H1 (cell line): ENCODE data around the gene TSPAN32. TPM values are rescaled to one million over a fixed set of nuclear protein-coding genes. Genes with fewer than 3 reads are reported as not detected.

Source experiments
- CTCF ChIA-PET: fragments of 300-600 bp; sonication (Branson Sonifier 250); formaldehyde crosslinking; loops from one replicate; lab custom pipeline; 2021; ENCODE audit not compliant: partially characterized antibody; lab: Charles Lee
- POLR2A ChIA-PET: fragments of 300-600 bp; sonication (Branson Sonifier 250); formaldehyde crosslinking; loops from one replicate; lab custom pipeline; 2021; ENCODE audit warnings: inconsistent platforms; ENCODE audit not compliant: partially characterized antibody; lab: Charles Lee
- DNase-seq, 2 experiments: peaks; one replicate each; pipeline versions ENCODE4 v3.0.0 to v3.0.0-alpha.2; 2010 to 2022; ENCODE audit warnings: low spot score in 2 of 2, low read depth in 1 of 2, mixed read lengths in 1 of 2
- FAIRE-seq: peaks from 2 replicates; lab custom pipeline; 2011; peaks lifted over from hg19 to GRCh38; lab: Jason Lieb, UNC
- H2AFZ ChIP-seq: 2 replicates; pipeline ENCODE4 v1.8.1; 2012; ENCODE audit warnings: low read length, inconsistent platforms
- H2AK5ac ChIP-seq: 2 replicates; pipeline ENCODE4 v1.6.1; 2013; ENCODE audit warnings: low read depth, low read length
- H2BK120ac ChIP-seq: replicated peaks from 2 replicates; pipeline ENCODE3; 2013; ENCODE audit warnings: low read depth, low read length, inconsistent platforms
- H2BK12ac ChIP-seq: 2 replicates; pipeline ENCODE4 v1.6.1; 2013; ENCODE audit warnings: low read depth, low read length
- H2BK15ac ChIP-seq: 2 replicates; pipeline ENCODE4 v1.6.1; 2013; ENCODE audit warnings: low read length
- H2BK20ac ChIP-seq: 2 replicates; pipeline ENCODE4 v1.6.1; 2013; ENCODE audit warnings: low read length
- H2BK5ac ChIP-seq: 2 replicates; pipeline ENCODE4 v1.6.1; 2013; ENCODE audit warnings: low read depth, low read length
- H3K14ac ChIP-seq: 2 replicates; pipeline ENCODE4 v1.6.1; 2013; ENCODE audit warnings: inconsistent platforms; ENCODE audit not compliant: insufficient read length
- H3K18ac ChIP-seq: 2 replicates; pipeline ENCODE4 v1.6.1; 2013; ENCODE audit warnings: low read length; ENCODE audit errors: extremely low read depth
- H3K23ac ChIP-seq: 2 replicates; pipeline ENCODE4 v1.6.1; 2013; ENCODE audit warnings: inconsistent platforms; ENCODE audit not compliant: insufficient read length
- H3K23me2 ChIP-seq: 2 replicates; pipeline ENCODE4 v1.6.1; 2013; ENCODE audit warnings: low read depth, low read length
- H3K27ac ChIP-seq: 2 replicates; pipeline ENCODE4 v1.6.1; 2011; ENCODE audit warnings: low read depth, low read length, inconsistent platforms
- H3K27me3 ChIP-seq, 4 experiments: replicated peaks in 1 of 4; 1 replicate in 1 of 4; 2 replicates in 3 of 4; pipeline versions ENCODE4 v1.6.1 to v1.8.1; 2011 to 2013; ENCODE audit warnings: low read length in 3 of 4, mild to moderate bottlenecking in 3 of 4, inconsistent platforms in 2 of 4, mixed read lengths in 2 of 4, moderate library complexity in 1 of 4; ENCODE audit not compliant: control insufficient read depth in 3 of 4, insufficient read depth in 3 of 4; ENCODE audit errors: extremely low read depth in 1 of 4
- H3K36me3 ChIP-seq, 4 experiments: 2 replicates each; pipeline versions ENCODE4 v1.6.1 to v1.8.1; 2011 to 2013; ENCODE audit warnings: mild to moderate bottlenecking in 4 of 4, low read length in 3 of 4, moderate library complexity in 2 of 4, control low read depth in 1 of 4, inconsistent platforms in 1 of 4; ENCODE audit not compliant: insufficient read depth in 4 of 4, control insufficient read depth in 2 of 4
- H3K4ac ChIP-seq: replicated peaks from 2 replicates; pipeline ENCODE3; 2013; ENCODE audit warnings: low read length, low read depth, mixed read lengths, inconsistent platforms; ENCODE audit not compliant: insufficient read length
- H3K4me1 ChIP-seq, 4 experiments: replicated peaks in 1 of 4; 1 replicate in 1 of 4; 2 replicates in 3 of 4; pipeline versions ENCODE4 v1.6.1 to v1.8.1; 2011 to 2013; ENCODE audit warnings: low read length in 3 of 4, inconsistent platforms in 2 of 4, mixed read lengths in 1 of 4; ENCODE audit not compliant: insufficient read depth in 4 of 4, control insufficient read depth in 3 of 4
- H3K4me2 ChIP-seq, 2 experiments: 2 replicates each; pipeline versions ENCODE4 v1.6.1 to v1.8.1; 2011 to 2013; ENCODE audit warnings: low read depth in 2 of 2, low read length in 2 of 2, control low read depth in 1 of 2, inconsistent platforms in 1 of 2, mild to moderate bottlenecking in 1 of 2; ENCODE audit not compliant: insufficient read depth in 1 of 2
- H3K4me3 ChIP-seq, 4 experiments: fragments of 200-600, 300-600 bp in 1 of 4; sonication (generic), shearing (Covaris generic), sonication (Bioruptor Twin) in 1 of 4; 2 replicates each; pipeline versions ENCODE4 v1.5.1 to v1.8.1; 2011 to 2016; ENCODE audit warnings: low read length in 4 of 4, low read depth in 3 of 4, control low read depth in 2 of 4, inconsistent platforms in 2 of 4, mild to moderate bottlenecking in 2 of 4, mixed read lengths in 1 of 4, moderate library complexity in 1 of 4; ENCODE audit not compliant: insufficient read depth in 2 of 4; ENCODE audit errors: extremely low read depth in 1 of 4
- H3K56ac ChIP-seq: replicated peaks from 2 replicates; pipeline ENCODE3; 2013; ENCODE audit warnings: low read depth, mild to moderate bottlenecking, mixed read lengths, low read length, inconsistent platforms; ENCODE audit not compliant: insufficient read length
- H3K79me1 ChIP-seq: 2 replicates; pipeline ENCODE4 v1.6.1; 2013; ENCODE audit warnings: low read depth, low read length, control low read depth
- H3K79me2 ChIP-seq, 2 experiments: 2 replicates each; pipeline versions ENCODE4 v1.6.1 to v1.8.1; 2012 to 2013; ENCODE audit warnings: low read length in 2 of 2, mild to moderate bottlenecking in 2 of 2, inconsistent platforms in 1 of 2; ENCODE audit not compliant: insufficient read depth in 2 of 2, control insufficient read depth in 1 of 2
- H3K9ac ChIP-seq, 4 experiments: replicated peaks in 1 of 4; 1 replicate in 1 of 4; 2 replicates in 3 of 4; pipeline versions ENCODE4 v1.6.1 to v1.8.1; 2011 to 2013; ENCODE audit warnings: low read depth in 3 of 4, low read length in 3 of 4, control low read depth in 2 of 4, mild to moderate bottlenecking in 2 of 4, moderate library complexity in 2 of 4, inconsistent platforms in 1 of 4; ENCODE audit errors: extremely low read depth in 1 of 4
- H3K9me3 ChIP-seq, 2 experiments: 2 replicates each; pipeline versions ENCODE4 v1.6.1 to v1.8.1; 2012 to 2013; ENCODE audit warnings: mild to moderate bottlenecking in 2 of 2, moderate library complexity in 2 of 2, control low read depth in 1 of 2, inconsistent platforms in 1 of 2, low read depth in 1 of 2, low read length in 1 of 2, mixed read lengths in 1 of 2; ENCODE audit not compliant: insufficient read depth in 2 of 2
- H4K20me1 ChIP-seq, 2 experiments: replicated peaks in 1 of 2; 2 replicates each; pipeline versions ENCODE3 to v1.8.1; 2011 to 2013; ENCODE audit warnings: inconsistent platforms in 2 of 2, low read length in 2 of 2, mild to moderate bottlenecking in 1 of 2; ENCODE audit not compliant: insufficient read depth in 2 of 2, control insufficient read depth in 1 of 2
- H4K5ac ChIP-seq: 2 replicates; pipeline ENCODE4 v1.6.1; 2013; ENCODE audit warnings: low read length, low read depth, mixed read lengths, inconsistent platforms; ENCODE audit not compliant: insufficient read length
- H4K8ac ChIP-seq: 2 replicates; pipeline ENCODE4 v1.8.0; 2013; ENCODE audit warnings: mild to moderate bottlenecking, moderate library complexity, low read length, inconsistent platforms; ENCODE audit not compliant: insufficient read depth; ENCODE audit errors: extremely low read depth
- H4K91ac ChIP-seq: replicated peaks from 2 replicates; pipeline ENCODE3; 2013; ENCODE audit warnings: low read length, mixed read lengths, inconsistent platforms; ENCODE audit not compliant: insufficient read length
- BRCA1 ChIP-seq: IDR thresholded peaks from 2 replicates; pipeline ENCODE4 v1.6.1; 2012; ENCODE audit warnings: low read depth, low read length, improper control_type of control experiment
- CBX8 ChIP-seq: fragments of 300-800, 300-1000 bp; sonication (generic); IDR thresholded peaks from 2 replicates; pipeline ENCODE4 v1.7.1; 2016; ENCODE audit warnings: low read depth, low read length, borderline replicate concordance
- CEBPB ChIP-seq: IDR thresholded peaks from 2 replicates; pipeline ENCODE4 v1.6.1; 2012; ENCODE audit warnings: low read depth, low read length
- EP300 ChIP-seq, 2 experiments: IDR thresholded peaks; 1 replicate in 1 of 2; 2 replicates in 1 of 2; pipeline ENCODE4 v1.6.1; 2011 to 2012; ENCODE audit warnings: low read depth in 2 of 2, low read length in 2 of 2, mild to moderate bottlenecking in 2 of 2, borderline replicate concordance in 1 of 2, inconsistent platforms in 1 of 2, moderate library complexity in 1 of 2
- HDAC2 ChIP-seq, 2 experiments: fragments of 300-600 bp in 1 of 2; sonication (generic) in 1 of 2; IDR thresholded peaks; 2 replicates each; pipeline ENCODE4 v1.6.1; 2011 to 2012; ENCODE audit warnings: low read depth in 2 of 2, low read length in 2 of 2, mild to moderate bottlenecking in 2 of 2, moderate library complexity in 2 of 2, borderline replicate concordance in 1 of 2, inconsistent platforms in 1 of 2
- NANOG ChIP-seq: IDR thresholded peaks from 2 replicates; pipeline ENCODE4 v1.6.1; 2011; ENCODE audit warnings: low read length, low read depth, mild to moderate bottlenecking, inconsistent platforms; ENCODE audit not compliant: insufficient read depth, poor library complexity, severe bottlenecking
- PHF8 ChIP-seq: fragments of 200-600 bp; sonication (generic); conservative IDR thresholded peaks from 2 replicates; pipeline ENCODE4 v1.7.1; 2012; ENCODE audit warnings: low read depth, mild to moderate bottlenecking, inconsistent platforms, low read length, moderate library complexity
- POU5F1 ChIP-seq: IDR thresholded peaks from 2 replicates; pipeline ENCODE4 v1.6.1; 2011; ENCODE audit warnings: low read depth, mild to moderate bottlenecking, low read length, moderate library complexity
- RXRA ChIP-seq: IDR thresholded peaks from 2 replicates; pipeline ENCODE4 v1.6.1; 2011; ENCODE audit warnings: low read depth, mild to moderate bottlenecking, low read length, moderate library complexity; ENCODE audit not compliant: insufficient read depth
- SP4 ChIP-seq: IDR thresholded peaks from 2 replicates; pipeline ENCODE4 v1.6.1; 2012; ENCODE audit warnings: low read length, inconsistent platforms
- WGBS, 2 experiments: shearing (Covaris generic) in 1 of 2; methylation state at CpG; one replicate each; pipeline versions ENCODE4 v1.1.6 to v1.1.7; 2013 to 2015; ENCODE audit warnings: low lambda C conversion rate in 2 of 2, mixed read lengths in 2 of 2, inconsistent platforms in 1 of 2, low coverage in 1 of 2, missing lambda C conversion rate in 1 of 2; ENCODE audit not compliant: insufficient replicate concordance in 2 of 2, insufficient coverage in 1 of 2, insufficient read length in 1 of 2; ENCODE audit errors: extremely low coverage in 1 of 2, missing lambda C conversion rate in 1 of 2; 5-methylcytosine and 5-hydroxymethylcytosine counted together
- polyA plus RNA-seq, 7 experiments: library from polyadenylated mRNA; depleted of rRNA in 3 of 7; stranded (reverse) in 5 of 7; unstranded in 2 of 7; fragments of >200 nt in 5 of 7; fragments of 200-250 nt in 2 of 7; gene quantifications; 1 replicate in 5 of 7; 2 replicates in 1 of 7; 4 replicates in 1 of 7; pipeline versions ENCODE4 v1.2.1 to v1.2.3, GENCODE V29; 2011 to 2013; ENCODE audit warnings: missing spikeins in 2 of 7, mixed read lengths in 2 of 7
- total RNA-seq: library from RNA; stranded (reverse); fragmentation: NEBNext Ultra II Directional; extraction: Animal tissue kit (Norgen Biotek cat#: 25700); gene quantifications from 2 replicates; pipeline ENCODE4 v1.2.1, GENCODE V29; 2021

Gene TSPAN32
- total and polyA plus RNA-seq, 2 of the 8 experiments (the other 6 are each of a cell fraction or from before 2014, with no cell fraction given) = not detected

GRCh38 chr11:2275334-2276279 is 26.2 kb upstream of the TSPAN32 start:
- no peak overlapping the region for H3K9ac ChIP-seq
- ChIA-PET CTCF (interaction anchor here (0.8 to 6.6 kb wide), 9 partner anchors 12 to 625 kb away, joined by 3 to 26 read pairs (median 5); partner anchors contain the start of genes C11orf21 and TSPAN32), POLR2A (interaction anchor here (1.0 kb wide), 1 partner anchor 61 kb away, joined by 3 read pairs; no protein-coding TSS in a partner anchor)
- no peak overlapping the region for H3K23ac ChIP-seq
- H2AFZ ChIP-seq = no peak overlapping the region
- H2AK5ac ChIP-seq = no peak overlapping the region
- peaks cover 0 to 6% of the 10 kb centered on the region in 2 experiments; a peak in 1 of 4 replicates for H3K9me3 ChIP-seq
- no peak overlapping the region for H2BK120ac ChIP-seq
- peaks cover 10 to 39% (median 34%) of the 10 kb centered on the region in 4 experiments for H3K27me3 ChIP-seq
- peaks cover 8% of the 10 kb centered on the region; the same call in 1 of the 2 replicates for H3K23me2 ChIP-seq
- H4K20me1 ChIP-seq = no peaks in the 10 kb centered on the region
- no peak for FAIRE-seq
- H2BK20ac ChIP-seq = no peak overlapping the region
- H3K4me1 ChIP-seq = peaks cover 0 to 13% (median 4%) of the 10 kb centered on the region in 4 experiments; a peak in 3 of 7 replicates
- H4K8ac ChIP-seq = no peak overlapping the region; the same call in 1 of the 2 replicates
- H3K14ac ChIP-seq = no peak overlapping the region
- H3K56ac ChIP-seq = no peak overlapping the region
- H3K79me2 ChIP-seq = no peaks in the 10 kb centered on the region
- H3K36me3 ChIP-seq = peaks cover 0 to under 1% (median 0%) of the 10 kb centered on the region in 4 experiments; a peak in 1 of 8 replicates
- peak in 1 of 2 experiments; percentile 33 for DNase-seq
- H3K4me2 ChIP-seq = no peak overlapping the region
- no peaks in the 10 kb centered on the region for H3K79me1 ChIP-seq
- H2BK12ac ChIP-seq = peak overlapping the region; percentile 60; the same call in 1 of the 2 replicates
- H3K18ac ChIP-seq = no peak overlapping the region
- no peak overlapping the region for H2BK15ac ChIP-seq
- H3K27ac ChIP-seq = no peak overlapping the region
- H2BK5ac ChIP-seq = no peak overlapping the region
- peak overlapping the region; percentile 66 for H4K91ac ChIP-seq
- WGBS, 2 experiments = 90% methylated on average over 30 of the region's 30 CpGs; no CpG with 5 or more reads in 1 of the 2 experiments
- no peak overlapping the region for H3K4ac ChIP-seq
- no peak overlapping the region for H3K4me3 ChIP-seq
- H4K5ac ChIP-seq = no peak overlapping the region
- no peak for TF ChIP-seq CBX8
- TF ChIP-seq RXRA = no peak
- no peak for TF ChIP-seq HDAC2 (IDR thresholded peaks at IDR 0.05; ENCODE audit: borderline replicate concordance in 1 of 2, low read depth in 2 of 2, low read length in 2 of 2)
- no peak for TF ChIP-seq NANOG
- TF ChIP-seq BRCA1 = no peak
- no peak for TF ChIP-seq SP4
- TF ChIP-seq PHF8 = no peak
- no peak for TF ChIP-seq EP300 (IDR thresholded peaks at IDR 0.05; ENCODE audit: borderline replicate concordance in 1 of 2, low read depth in 2 of 2, low read length in 2 of 2)
- TF ChIP-seq CEBPB = no peak
- no peak for TF ChIP-seq POU5F1
